Fibroblast of the conjunctiva (primary cell): ENCODE results near the gene KLRG1.

Experiments
- DNase-seq: peaks from one replicate; pipeline ENCODE4 v3.0.0-alpha.2; 2010; ENCODE audit warnings: low read depth

KLRG1 gene

GRCh38 chr12:9040484-9041186 lies 51.3 kb downstream of the KLRG1 start:
- no peak for DNase-seq

DNA sequence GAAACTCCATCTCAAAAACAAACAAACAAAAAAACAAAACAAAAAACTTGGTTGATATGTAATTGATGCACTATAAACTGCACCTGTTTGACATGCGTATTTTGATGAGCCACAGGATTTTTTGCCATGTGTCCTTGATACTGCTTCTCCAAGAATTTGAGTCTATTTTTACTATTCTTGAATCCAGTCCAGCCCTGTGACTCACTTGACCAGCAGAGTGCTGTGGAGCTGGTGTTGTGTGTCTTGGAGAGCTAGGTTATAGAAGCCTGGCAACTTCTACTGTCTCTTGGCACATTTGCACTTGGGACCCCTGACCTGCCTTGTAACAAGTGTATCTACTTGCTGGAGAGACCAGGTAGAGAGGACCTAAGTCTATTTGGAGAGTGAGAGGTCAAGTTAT lies 52.0 kb downstream of the KLRG1 start:
- DNase-seq, result no peak

GRCh38 chr12:9043766-9044165 lies 54.4 kb downstream of the KLRG1 start:
- DNase-seq, result no peak

GRCh38 chr12:9047105-9047504 lies 57.8 kb downstream of the KLRG1 start:
- no peak for DNase-seq

GRCh38 chr12:9048930-9049329 lies 59.6 kb downstream of the KLRG1 start:
- DNase-seq, result no peak

- DNase-seq, result peak; percentile 30
Observed at GRCh38 chr12:9049520-9050133, 60.3 kb downstream of the KLRG1 start.

GRCh38 chr12:9050521-9051157 lies 61.3 kb downstream of the KLRG1 start:
- DNase-seq, result no peak

- DNase-seq, result no peak
Observed at GRCh38 chr12:9051158-9051550, 61.8 kb downstream of the KLRG1 start.

GRCh38 chr12:9052610-9053009 lies 63.3 kb downstream of the KLRG1 start:
- DNase-seq, result no peak
